Measurements from ENCODE around the gene SMIM20. TPM values are rescaled to one million over a fixed set of nuclear protein-coding genes. Genes with fewer than 3 reads are reported as not detected.

Gene SMIM20
- total and polyA plus RNA-seq, 4 donors: 11.1 to 25.0 (median 20.4) TPM

DNA sequence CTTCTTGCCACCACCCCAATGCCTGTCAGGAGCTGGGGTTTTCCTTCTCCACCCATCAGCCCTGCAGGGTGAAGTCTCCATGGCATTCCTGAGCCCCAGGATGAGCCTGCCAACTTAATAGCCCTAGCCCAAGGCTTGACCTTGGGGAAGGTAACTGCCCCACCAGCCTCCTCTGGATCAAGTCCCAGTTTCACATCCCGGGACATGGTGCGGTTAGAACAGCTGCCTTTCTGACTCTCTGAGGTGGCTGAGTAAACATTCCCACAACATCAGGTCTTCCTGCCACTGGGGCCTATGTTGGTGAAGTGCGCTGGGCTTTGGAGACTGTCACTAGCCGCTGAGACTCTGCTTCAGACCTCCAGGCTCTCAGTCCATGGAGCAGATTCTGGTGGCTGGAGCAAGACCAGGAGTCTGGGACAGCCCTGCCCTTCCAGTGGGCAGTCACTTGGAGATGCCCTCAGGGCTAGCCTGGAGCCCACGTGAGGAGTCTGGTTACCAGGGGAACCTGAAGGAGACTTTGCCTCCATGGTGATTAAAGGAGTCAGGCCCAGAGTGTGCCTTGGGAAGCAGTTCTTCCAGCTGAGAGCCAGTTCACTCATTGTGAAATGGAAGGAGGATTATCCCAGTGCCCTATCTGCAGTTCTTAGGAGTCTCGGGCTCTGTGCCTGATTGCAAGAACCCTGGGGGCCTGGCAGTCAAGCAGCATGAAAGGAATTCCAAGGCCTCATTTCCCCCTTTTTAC, 56.8 kb downstream of the SMIM20 start (continued):
- TF ChIP-seq, protein P1, sequence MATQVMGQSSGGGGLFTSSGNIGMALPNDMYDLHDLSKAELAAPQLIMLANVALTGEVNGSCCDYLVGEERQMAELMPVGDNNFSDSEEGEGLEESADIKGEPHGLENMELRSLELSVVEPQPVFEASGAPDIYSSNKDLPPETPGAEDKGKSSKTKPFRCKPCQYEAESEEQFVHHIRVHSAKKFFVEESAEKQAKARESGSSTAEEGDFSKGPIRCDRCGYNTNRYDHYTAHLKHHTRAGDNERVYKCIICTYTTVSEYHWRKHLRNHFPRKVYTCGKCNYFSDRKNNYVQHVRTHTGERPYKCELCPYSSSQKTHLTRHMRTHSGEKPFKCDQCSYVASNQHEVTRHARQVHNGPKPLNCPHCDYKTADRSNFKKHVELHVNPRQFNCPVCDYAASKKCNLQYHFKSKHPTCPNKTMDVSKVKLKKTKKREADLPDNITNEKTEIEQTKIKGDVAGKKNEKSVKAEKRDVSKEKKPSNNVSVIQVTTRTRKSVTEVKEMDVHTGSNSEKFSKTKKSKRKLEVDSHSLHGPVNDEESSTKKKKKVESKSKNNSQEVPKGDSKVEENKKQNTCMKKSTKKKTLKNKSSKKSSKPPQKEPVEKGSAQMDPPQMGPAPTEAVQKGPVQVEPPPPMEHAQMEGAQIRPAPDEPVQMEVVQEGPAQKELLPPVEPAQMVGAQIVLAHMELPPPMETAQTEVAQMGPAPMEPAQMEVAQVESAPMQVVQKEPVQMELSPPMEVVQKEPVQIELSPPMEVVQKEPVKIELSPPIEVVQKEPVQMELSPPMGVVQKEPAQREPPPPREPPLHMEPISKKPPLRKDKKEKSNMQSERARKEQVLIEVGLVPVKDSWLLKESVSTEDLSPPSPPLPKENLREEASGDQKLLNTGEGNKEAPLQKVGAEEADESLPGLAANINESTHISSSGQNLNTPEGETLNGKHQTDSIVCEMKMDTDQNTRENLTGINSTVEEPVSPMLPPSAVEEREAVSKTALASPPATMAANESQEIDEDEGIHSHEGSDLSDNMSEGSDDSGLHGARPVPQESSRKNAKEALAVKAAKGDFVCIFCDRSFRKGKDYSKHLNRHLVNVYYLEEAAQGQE (IDR thresholded peaks at IDR 0.05): no peak
- no peak for TF ChIP-seq NR2F2 (IDR thresholded peaks at IDR 0.05)
- TF ChIP-seq, protein P2, sequence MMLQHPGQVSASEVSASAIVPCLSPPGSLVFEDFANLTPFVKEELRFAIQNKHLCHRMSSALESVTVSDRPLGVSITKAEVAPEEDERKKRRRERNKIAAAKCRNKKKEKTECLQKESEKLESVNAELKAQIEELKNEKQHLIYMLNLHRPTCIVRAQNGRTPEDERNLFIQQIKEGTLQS (IDR thresholded peaks at IDR 0.05): no peak
- TF ChIP-seq, protein P3, sequence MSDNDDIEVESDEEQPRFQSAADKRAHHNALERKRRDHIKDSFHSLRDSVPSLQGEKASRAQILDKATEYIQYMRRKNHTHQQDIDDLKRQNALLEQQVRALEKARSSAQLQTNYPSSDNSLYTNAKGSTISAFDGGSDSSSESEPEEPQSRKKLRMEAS (IDR thresholded peaks at IDR 0.05): no peak

DNA sequence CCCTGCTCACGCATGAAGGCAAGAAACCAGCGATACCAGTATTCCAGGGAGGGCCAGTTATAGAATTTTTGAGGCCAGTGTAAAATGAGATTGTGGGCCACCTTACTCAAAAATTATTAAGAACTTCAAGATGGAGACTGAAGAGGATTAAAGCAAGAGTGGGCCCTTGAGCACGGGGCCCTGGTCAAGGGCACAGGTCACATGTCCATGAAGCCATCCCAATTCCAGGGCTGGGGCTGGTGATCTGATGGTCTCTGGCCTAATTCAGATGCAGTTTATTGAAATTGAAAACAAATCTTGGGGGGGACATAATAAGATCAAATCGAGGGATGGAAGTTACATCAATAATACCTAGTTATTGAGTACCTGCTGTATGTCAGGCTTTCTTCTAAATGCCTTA, 58.3 kb downstream of the SMIM20 start:
- no peak for DNase-seq (ENCODE audit: low spot score)
- Histone ChIP-seq H3K36me3 (ENCODE audit: control insufficient read depth in 4 of 4, insufficient read depth in 3 of 4, low read depth in 1 of 4, low read length in 3 of 4) (no peaks in the 10 kb centered on the region), H3K27ac (ENCODE audit: low read depth in 1 of 2, low read length in 2 of 2) (no peak overlapping the region), H3K27me3 (ENCODE audit: control insufficient read depth in 4 of 4, insufficient read depth in 4 of 4, low read length in 3 of 4) (peaks cover 0 to 2% (median 0%) of the 10 kb centered on the region in 4 donors), H3K4me3 (ENCODE audit: low read depth in 1 of 3, low read length in 3 of 3) (no peak overlapping the region), H3K9ac (ENCODE audit: low read depth in 1 of 2, low read length in 2 of 2) (no peak overlapping the region), H3K9me3 (ENCODE audit: control insufficient read depth in 4 of 4, low read length in 3 of 4) (no peaks in the 10 kb centered on the region), H3K4me1 (ENCODE audit: control insufficient read depth in 4 of 4, insufficient read depth in 4 of 4, low read length in 3 of 4) (no peaks in the 10 kb centered on the region)
- 95% methylated on average over 4 of the region's 4 CpGs for WGBS
- TF ChIP-seq TAF1 (conservative IDR thresholded peaks at IDR 0.05): no peak
- TF ChIP-seq SP1 (IDR thresholded peaks at IDR 0.05): no peak
- no peak for TF ChIP-seq RAD21 (IDR thresholded peaks at IDR 0.05)

DNA sequence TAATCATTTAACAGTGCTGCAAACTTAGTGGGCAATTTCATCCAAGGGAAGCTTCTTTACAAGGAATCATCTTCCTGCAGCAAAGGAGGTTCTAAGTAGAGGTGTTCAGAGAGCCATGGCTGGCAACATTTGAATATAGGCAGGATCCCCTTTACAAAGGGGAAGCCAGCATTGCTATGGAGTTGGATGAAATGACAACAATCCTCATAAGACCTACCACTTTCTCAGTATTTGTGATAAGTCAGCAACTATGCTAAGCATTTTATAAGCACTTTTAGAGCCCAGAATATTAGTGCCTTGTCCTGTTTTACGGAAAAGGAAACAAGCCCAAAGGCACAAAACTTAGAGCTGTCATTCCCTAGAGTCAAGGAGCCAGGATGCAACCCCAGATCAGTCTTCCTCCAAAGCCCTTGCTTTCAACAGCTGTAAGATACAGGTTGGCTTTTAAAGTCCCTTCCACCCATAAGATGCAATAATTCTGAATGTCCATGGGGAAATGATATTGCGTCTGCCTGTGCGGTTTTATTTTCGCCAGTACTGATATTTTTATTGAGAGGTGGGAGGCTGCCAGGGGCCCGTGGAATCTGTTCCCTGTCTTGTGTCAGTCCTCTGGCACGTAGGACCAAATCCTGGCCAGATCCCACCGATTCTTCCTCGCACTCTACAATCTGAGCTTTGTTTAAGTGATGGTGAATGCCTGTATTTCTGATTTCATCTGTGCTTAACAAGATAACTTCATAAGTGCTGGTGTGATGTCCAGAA, 59.1 kb downstream of the SMIM20 start:
- H3K9me3 ChIP-seq (ENCODE audit: control insufficient read depth in 4 of 4, low read length in 3 of 4): no peaks in the 10 kb centered on the region
- TF ChIP-seq GABPA (IDR thresholded peaks at IDR 0.05 in 1 of 2, conservative IDR thresholded peaks at IDR 0.05 in 1 of 2): no peak
- no peak for TF ChIP-seq NR2F2 (IDR thresholded peaks at IDR 0.05)
- TF ChIP-seq HNF4A (conservative IDR thresholded peaks at IDR 0.05): no peak
- TF ChIP-seq RXRA (IDR thresholded peaks at IDR 0.05): no peak
- TF ChIP-seq JUND (IDR thresholded peaks at IDR 0.05): no peak
- no peak for TF ChIP-seq HNF4G (IDR thresholded peaks at IDR 0.05)
- no peak for TF ChIP-seq RAD21 (IDR thresholded peaks at IDR 0.05)
- no peak for TF ChIP-seq EGR1 (IDR thresholded peaks at IDR 0.05; ENCODE audit: low read depth in 2 of 2)
- no peak for TF ChIP-seq SP1 (IDR thresholded peaks at IDR 0.05)
- TF ChIP-seq FOXA2 (IDR thresholded peaks at IDR 0.05): no peak
- TF ChIP-seq, protein P4, sequence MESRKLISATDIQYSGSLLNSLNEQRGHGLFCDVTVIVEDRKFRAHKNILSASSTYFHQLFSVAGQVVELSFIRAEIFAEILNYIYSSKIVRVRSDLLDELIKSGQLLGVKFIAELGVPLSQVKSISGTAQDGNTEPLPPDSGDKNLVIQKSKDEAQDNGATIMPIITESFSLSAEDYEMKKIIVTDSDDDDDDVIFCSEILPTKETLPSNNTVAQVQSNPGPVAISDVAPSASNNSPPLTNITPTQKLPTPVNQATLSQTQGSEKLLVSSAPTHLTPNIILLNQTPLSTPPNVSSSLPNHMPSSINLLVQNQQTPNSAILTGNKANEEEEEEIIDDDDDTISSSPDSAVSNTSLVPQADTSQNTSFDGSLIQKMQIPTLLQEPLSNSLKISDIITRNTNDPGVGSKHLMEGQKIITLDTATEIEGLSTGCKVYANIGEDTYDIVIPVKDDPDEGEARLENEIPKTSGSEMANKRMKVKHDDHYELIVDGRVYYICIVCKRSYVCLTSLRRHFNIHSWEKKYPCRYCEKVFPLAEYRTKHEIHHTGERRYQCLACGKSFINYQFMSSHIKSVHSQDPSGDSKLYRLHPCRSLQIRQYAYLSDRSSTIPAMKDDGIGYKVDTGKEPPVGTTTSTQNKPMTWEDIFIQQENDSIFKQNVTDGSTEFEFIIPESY (IDR thresholded peaks at IDR 0.05): no peak
- TF ChIP-seq, protein P2 (IDR thresholded peaks at IDR 0.05): no peak
- TF ChIP-seq, protein P5, sequence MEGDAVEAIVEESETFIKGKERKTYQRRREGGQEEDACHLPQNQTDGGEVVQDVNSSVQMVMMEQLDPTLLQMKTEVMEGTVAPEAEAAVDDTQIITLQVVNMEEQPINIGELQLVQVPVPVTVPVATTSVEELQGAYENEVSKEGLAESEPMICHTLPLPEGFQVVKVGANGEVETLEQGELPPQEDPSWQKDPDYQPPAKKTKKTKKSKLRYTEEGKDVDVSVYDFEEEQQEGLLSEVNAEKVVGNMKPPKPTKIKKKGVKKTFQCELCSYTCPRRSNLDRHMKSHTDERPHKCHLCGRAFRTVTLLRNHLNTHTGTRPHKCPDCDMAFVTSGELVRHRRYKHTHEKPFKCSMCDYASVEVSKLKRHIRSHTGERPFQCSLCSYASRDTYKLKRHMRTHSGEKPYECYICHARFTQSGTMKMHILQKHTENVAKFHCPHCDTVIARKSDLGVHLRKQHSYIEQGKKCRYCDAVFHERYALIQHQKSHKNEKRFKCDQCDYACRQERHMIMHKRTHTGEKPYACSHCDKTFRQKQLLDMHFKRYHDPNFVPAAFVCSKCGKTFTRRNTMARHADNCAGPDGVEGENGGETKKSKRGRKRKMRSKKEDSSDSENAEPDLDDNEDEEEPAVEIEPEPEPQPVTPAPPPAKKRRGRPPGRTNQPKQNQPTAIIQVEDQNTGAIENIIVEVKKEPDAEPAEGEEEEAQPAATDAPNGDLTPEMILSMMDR (IDR thresholded peaks at IDR 0.05; ENCODE audit: low read depth, low read length, missing input control): no peak
- no peak for TF ChIP-seq TAF1 (conservative IDR thresholded peaks at IDR 0.05)
- TF ChIP-seq, protein P3 (IDR thresholded peaks at IDR 0.05): no peak
- WGBS: 82% methylated on average over 8 of the region's 8 CpGs
- H3K36me3 ChIP-seq (ENCODE audit: control insufficient read depth in 4 of 4, insufficient read depth in 3 of 4, low read depth in 1 of 4, low read length in 3 of 4): no peaks in the 10 kb centered on the region
- no peak overlapping the region for H3K9ac ChIP-seq (ENCODE audit: low read depth in 1 of 2, low read length in 2 of 2)
- H3K4me1 ChIP-seq (ENCODE audit: control insufficient read depth in 4 of 4, insufficient read depth in 4 of 4, low read length in 3 of 4): no peaks in the 10 kb centered on the region
- H3K4me3 ChIP-seq (ENCODE audit: low read depth in 1 of 3, low read length in 3 of 3): no peak overlapping the region
- H3K27me3 ChIP-seq (ENCODE audit: control insufficient read depth in 4 of 4, insufficient read depth in 4 of 4, low read length in 3 of 4): no peaks in the 10 kb centered on the region
- no peak for DNase-seq (ENCODE audit: low spot score)
- H3K27ac ChIP-seq (ENCODE audit: low read depth in 1 of 2, low read length in 2 of 2): no peak overlapping the region

Measured in liver (tissue), 9 donors.